Right lobe of liver (tissue), 6 donors: Measurements from ENCODE around the gene MMS22L. TPM values are rescaled to one million over a fixed set of nuclear protein-coding genes. Genes with fewer than 3 reads are reported as not detected.

Experiments
- ATAC-seq, 4 donors: fragments of 200-7000 bp; cut with Tn5 transposase; one replicate each; pipeline ENCODE4 v1.9.1; 2020; ENCODE audit warnings: mild to moderate bottlenecking in 4 of 4, moderate library complexity in 4 of 4
- DNase-seq, 3 donors: peaks; one replicate each; pipeline ENCODE4 v3.0.0-alpha.2; 2020
- H3K27ac ChIP-seq, 3 donors: fragments of 200-600 bp; one replicate each; pipeline ENCODE4 v1.8.0; 2022
- H3K27me3 ChIP-seq, 2 donors: fragments of 200-600 bp; one replicate each; pipeline ENCODE4 v1.8.0; 2022
- H3K36me3 ChIP-seq, 4 donors: fragments of 200-600 bp; sonication (generic) in 1 of 4; one replicate each; pipeline versions ENCODE4 v1.5.1 to v1.8.0; 2017 to 2022; ENCODE audit warnings: control low read depth in 1 of 4
- H3K4me1 ChIP-seq, 4 donors: fragments of 200-600 bp; sonication (generic) in 1 of 4; one replicate each; pipeline versions ENCODE4 v1.5.1 to v1.8.0; 2017 to 2022; ENCODE audit warnings: control low read depth in 1 of 4
- H3K4me3 ChIP-seq, 3 donors: fragments of 200-600 bp; one replicate each; pipeline ENCODE4 v1.8.0; 2022
- H3K9me3 ChIP-seq, 4 donors: fragments of 200-600 bp; sonication (generic) in 1 of 4; one replicate each; pipeline versions ENCODE4 v1.5.1 to v1.8.0; 2017 to 2022; ENCODE audit warnings: control low read depth in 1 of 4
- POLR2A ChIP-seq: fragments of 450-650 bp; IDR thresholded peaks from one replicate; pipeline ENCODE4 v1.6.1; 2017; ENCODE audit warnings: antibody characterized with exemption, mild to moderate bottlenecking
- WGBS: methylation state at CpG from one replicate; pipeline ENCODE4 v1.1.6; 2018; ENCODE audit warnings: low coverage, low lambda C conversion rate; ENCODE audit not compliant: insufficient coverage; ENCODE audit errors: missing lambda C conversion rate; 5-methylcytosine and 5-hydroxymethylcytosine counted together
- intact Hi-C, 2 donors: fragments of 100-400 bp; cut with DNase I; formaldehyde crosslinking; loops; one replicate each; pipeline versions ENCODE4 v1.11.2 to v1.14.1; 2022
- total RNA-seq, 6 experiments: library from RNA; depleted of rRNA in 2 of 6; stranded (reverse); fragments of >200 nt in 2 of 6; fragmentation: NEBNext Ultra II Directional in 3 of 6; extraction: Animal tissue kit (Norgen Biotek cat#: 25700) in 3 of 6; gene quantifications; one replicate each; pipeline versions ENCODE4 v1.1.0 to v1.2.4, GENCODE V29; 2016 to 2023
- TF ChIP-seq, protein P1 (sequence below), 4 donors: fragments of 200-600 bp in 3 of 4; fragments of 450-650 bp in 1 of 4; IDR thresholded peaks; one replicate each; pipeline versions ENCODE4 v1.5.1 to v1.8.0; 2016 to 2022; ENCODE audit warnings: antibody characterized with exemption in 4 of 4, mild to moderate bottlenecking in 2 of 4
- donor health status: DM: no; HTN: yes; CAD: no.
- donor health status: DM: no; HTN: no; CAD: no.
- donor health status: DM: no; HTN: no; CAD: no.
- donor health status: DM: no; HTN: yes; CAD: no.
- donor health status: DM: no; HTN: yes; CAD: no.

MMS22L gene
- total RNA-seq, 6 experiments from 2014 or later = 0.79 to 5.4 (median 2.3) TPM

DNA sequence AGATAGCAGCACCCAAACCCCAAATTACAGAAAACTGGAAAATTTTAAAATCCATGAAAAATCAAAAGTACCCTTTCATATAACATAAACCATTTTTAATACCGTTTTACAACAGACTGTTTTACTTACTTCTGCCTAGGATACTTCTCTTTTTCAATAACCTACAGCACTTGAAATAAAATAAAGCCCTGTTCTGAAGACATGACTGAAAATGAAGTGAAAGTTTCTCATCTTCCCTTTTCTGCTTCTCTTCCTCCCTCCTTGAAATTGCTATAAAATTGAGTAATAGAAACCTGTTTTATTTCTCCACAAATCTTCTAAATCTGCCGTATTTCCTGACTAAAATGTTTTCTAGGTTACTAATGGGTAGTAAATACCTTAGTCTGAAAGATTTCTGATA, 20.3 kb downstream of the MMS22L start:
- intact Hi-C loops = no loop called here
- no peaks in the 10 kb centered on the region for H3K27me3 ChIP-seq
- H3K4me3 ChIP-seq = no peak overlapping the region
- DNase-seq (no peak), ATAC-seq (no peak)
- no peaks in the 10 kb centered on the region for H3K9me3 ChIP-seq
- no peak overlapping the region for H3K27ac ChIP-seq
- H3K4me1 ChIP-seq = no peaks in the 10 kb centered on the region
- no peak for TF ChIP-seq POLR2A
- TF ChIP-seq, protein P1, sequence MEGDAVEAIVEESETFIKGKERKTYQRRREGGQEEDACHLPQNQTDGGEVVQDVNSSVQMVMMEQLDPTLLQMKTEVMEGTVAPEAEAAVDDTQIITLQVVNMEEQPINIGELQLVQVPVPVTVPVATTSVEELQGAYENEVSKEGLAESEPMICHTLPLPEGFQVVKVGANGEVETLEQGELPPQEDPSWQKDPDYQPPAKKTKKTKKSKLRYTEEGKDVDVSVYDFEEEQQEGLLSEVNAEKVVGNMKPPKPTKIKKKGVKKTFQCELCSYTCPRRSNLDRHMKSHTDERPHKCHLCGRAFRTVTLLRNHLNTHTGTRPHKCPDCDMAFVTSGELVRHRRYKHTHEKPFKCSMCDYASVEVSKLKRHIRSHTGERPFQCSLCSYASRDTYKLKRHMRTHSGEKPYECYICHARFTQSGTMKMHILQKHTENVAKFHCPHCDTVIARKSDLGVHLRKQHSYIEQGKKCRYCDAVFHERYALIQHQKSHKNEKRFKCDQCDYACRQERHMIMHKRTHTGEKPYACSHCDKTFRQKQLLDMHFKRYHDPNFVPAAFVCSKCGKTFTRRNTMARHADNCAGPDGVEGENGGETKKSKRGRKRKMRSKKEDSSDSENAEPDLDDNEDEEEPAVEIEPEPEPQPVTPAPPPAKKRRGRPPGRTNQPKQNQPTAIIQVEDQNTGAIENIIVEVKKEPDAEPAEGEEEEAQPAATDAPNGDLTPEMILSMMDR (IDR thresholded peaks at IDR 0.05) = no peak
- 65% methylated on average over 2 of the region's 2 CpGs for WGBS
- H3K36me3 ChIP-seq = no peaks in the 10 kb centered on the region

DNA sequence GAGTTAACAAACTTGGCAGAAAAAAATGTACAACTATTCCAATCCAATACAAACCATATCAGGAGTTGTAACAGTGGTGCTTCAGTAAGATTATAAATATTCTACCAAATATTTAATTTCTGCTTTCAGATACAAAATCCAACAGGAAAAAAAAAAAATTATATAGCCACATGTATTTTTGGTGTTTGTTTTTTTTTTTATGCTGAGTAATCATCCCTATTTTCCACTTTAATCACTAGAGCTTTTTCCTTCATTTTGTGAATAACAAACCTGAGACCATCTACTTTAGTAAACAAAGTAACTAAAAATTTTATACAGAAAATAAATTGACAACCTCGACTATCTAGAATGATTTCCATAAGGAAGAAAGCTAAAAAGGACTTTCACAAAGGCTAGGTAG, 36.2 kb downstream of the MMS22L start:
- Histone ChIP-seq H3K36me3 (no peaks in the 10 kb centered on the region), H3K4me3 (no peak overlapping the region), H3K9me3 (no peaks in the 10 kb centered on the region), H3K4me1 (no peaks in the 10 kb centered on the region), H3K27me3 (no peaks in the 10 kb centered on the region), H3K27ac (no peak overlapping the region)
- no peak for DNase-seq
- intact Hi-C loops = no loop called here
- ATAC-seq = no peak
- no peak for TF ChIP-seq POLR2A
- TF ChIP-seq, protein P1 (IDR thresholded peaks at IDR 0.05) = no peak
- WGBS = 45% methylated on average over 1 of the region's 1 CpG

DNA sequence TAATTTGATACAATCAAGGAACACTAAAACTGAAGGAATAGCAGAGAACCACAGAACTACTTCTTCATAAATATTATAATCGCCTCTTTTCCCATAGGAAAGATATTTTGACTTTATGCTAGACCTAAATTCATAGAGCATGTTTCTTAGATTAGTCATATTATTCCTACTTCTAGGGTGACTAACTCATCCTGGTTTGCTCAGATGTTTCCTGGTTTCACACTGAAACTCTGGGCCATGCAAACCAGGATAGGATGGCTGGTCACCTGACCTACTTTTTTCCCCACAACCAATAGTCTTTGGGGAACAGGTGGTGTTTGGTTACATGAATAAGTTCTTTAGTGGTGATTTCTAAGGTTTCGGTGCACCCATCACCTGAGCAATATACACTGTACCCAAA, 42.8 kb downstream of the MMS22L start:
- no peaks in the 10 kb centered on the region for H3K27me3 ChIP-seq
- intact Hi-C loops = no loop called here
- no peak overlapping the region for H3K4me3 ChIP-seq
- no peak for ATAC-seq
- 79% methylated on average over 2 of the region's 2 CpGs for WGBS
- no peak overlapping the region for H3K27ac ChIP-seq
- no peaks in the 10 kb centered on the region for H3K4me1 ChIP-seq
- no peak for DNase-seq
- H3K36me3 ChIP-seq = no peaks in the 10 kb centered on the region
- TF ChIP-seq POLR2A = no peak
- TF ChIP-seq, protein P1 (IDR thresholded peaks at IDR 0.05) = no peak
- no peaks in the 10 kb centered on the region for H3K9me3 ChIP-seq

DNA sequence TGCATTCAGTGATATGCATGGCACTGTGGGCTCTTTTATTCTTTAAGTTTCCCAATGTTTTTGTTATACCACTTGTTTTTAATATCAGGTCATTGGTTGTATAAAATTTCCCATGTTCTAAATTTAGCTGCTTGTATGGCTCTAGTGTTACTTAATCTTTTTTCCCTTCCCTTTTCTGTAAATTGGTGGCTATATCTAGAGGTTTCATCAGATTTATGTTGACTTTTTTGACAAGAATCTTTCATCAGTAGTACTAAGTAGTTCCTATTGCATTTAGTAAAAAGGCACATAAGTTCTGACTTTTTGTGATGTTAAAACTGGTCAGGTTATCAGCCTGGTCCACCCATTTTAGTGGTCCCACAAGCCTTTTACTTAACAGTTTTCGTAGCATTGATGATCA, 51.1 kb downstream of the MMS22L start:
- ATAC-seq (no peak), DNase-seq (no peak)
- Histone ChIP-seq H3K36me3 (peaks cover 0 to 2% (median 0%) of the 10 kb centered on the region in 4 donors), H3K9me3 (no peaks in the 10 kb centered on the region), H3K27ac (no peak overlapping the region), H3K27me3 (no peaks in the 10 kb centered on the region), H3K4me3 (no peak overlapping the region), H3K4me1 (no peaks in the 10 kb centered on the region)
- 100% methylated on average over 1 of the region's 1 CpG for WGBS
- intact Hi-C loops = no loop called here
- TF ChIP-seq POLR2A = no peak
- TF ChIP-seq, protein P1 (IDR thresholded peaks at IDR 0.05) = no peak

DNA sequence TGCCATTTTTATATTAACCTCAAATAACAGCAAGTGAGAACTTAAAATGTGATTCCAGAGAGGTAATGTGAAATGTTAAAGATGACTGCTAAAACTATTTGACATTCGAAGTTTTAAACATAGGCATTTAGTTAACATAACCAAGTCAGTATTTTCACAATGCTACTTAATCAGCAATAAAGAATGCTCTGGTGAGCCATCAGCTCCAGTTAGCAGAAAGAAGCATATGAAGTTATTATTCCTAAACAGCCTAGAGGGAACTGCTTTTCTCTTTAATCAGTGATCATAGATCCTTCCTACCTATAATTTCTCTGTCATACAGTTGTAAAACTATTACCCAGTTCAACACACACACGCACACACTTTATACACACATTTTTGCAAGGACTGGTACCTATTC, 60.1 kb downstream of the MMS22L start:
- H3K4me3 ChIP-seq = no peak overlapping the region
- H3K27me3 ChIP-seq = no peaks in the 10 kb centered on the region
- TF ChIP-seq, protein P1 (IDR thresholded peaks at IDR 0.05) = no peak
- no peak for TF ChIP-seq POLR2A
- H3K9me3 ChIP-seq = no peaks in the 10 kb centered on the region
- intact Hi-C loops = no loop called here
- no peaks in the 10 kb centered on the region for H3K4me1 ChIP-seq
- WGBS = 86% methylated on average over 2 of the region's 2 CpGs
- ATAC-seq (no peak), DNase-seq (no peak)
- H3K36me3 ChIP-seq = no peaks in the 10 kb centered on the region
- no peak overlapping the region for H3K27ac ChIP-seq
